SK-N-MC (cell line): ENCODE measurements around the gene PIK3R2.

Experiments used
- EZH2 ChIP-seq: fragments of 200-600 bp; sonication (generic); IDR thresholded peaks from one replicate; pipeline ENCODE4 v1.6.1; 2017; ENCODE audit warnings: antibody characterized with exemption
- FOXP2 ChIP-seq: optimal IDR thresholded peaks from 2 replicates; pipeline ENCODE3; 2011; ENCODE audit warnings: mild to moderate bottlenecking, moderate library complexity; ENCODE audit not compliant: insufficient read depth; ENCODE audit errors: extremely low read length, control extremely low read depth
- POLR2AphosphoS5 ChIP-seq: IDR thresholded peaks from 2 replicates; pipeline ENCODE4 v1.6.1; 2012; ENCODE audit warnings: mild to moderate bottlenecking, low read depth, low read length, borderline replicate concordance

DNA sequence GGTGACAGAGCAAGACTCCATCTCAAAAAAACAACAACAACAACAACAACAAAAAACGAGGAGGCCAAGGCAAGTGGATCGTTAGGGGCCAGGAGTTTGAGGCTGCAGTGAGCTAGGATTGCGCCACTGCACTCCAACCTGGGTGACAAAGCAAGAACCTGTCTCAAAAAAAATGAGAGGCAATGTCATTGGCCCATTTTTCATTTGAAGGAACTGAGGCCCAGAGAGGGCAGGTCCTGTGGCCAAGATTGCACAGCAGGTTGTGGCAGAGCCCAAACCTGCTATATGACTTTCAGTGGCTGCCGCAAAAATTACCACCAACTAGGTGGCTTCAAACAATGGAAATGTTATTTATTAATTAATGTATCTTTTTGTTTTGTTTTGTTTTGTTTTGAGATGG, 5.5 kb downstream of the PIK3R2 start:
- TF ChIP-seq EZH2 (no peak), POLR2AphosphoS5 (no peak), FOXP2 (no peak)
